GM18502 (cell line): Measurements from ENCODE around the gene CFAP91.
"Not testable (repeated sequence)": the region's sequence is repeated elsewhere in the genome, so short reads cannot be mapped to it uniquely, and the experiment has no call there.

ENCODE experiments used
- ATAC-seq: cut with Tn5 transposase; IDR thresholded peaks from one replicate; pipeline ENCODE4 v1.9.1; 2021; ENCODE audit warnings: mild to moderate bottlenecking; ENCODE audit not compliant: unreplicated experiment, poor library complexity

Gene CFAP91

GRCh38 chr3:119676771-119677640 lies 25.8 kb upstream of the CFAP91 start, which contains the start of gene COX17:
COX17 (minus strand) TSS chr3:119677406; CDS start chr3:119677310, 96 bp downstream.
- peak; percentile 89 for ATAC-seq

- ATAC-seq: peak; percentile 2
Observed at GRCh38 chr3:119677641-119677934, 25.2 kb upstream of the CFAP91 start.

GRCh38 chr3:119678209-119678608 lies 24.6 kb upstream of the CFAP91 start:
- not testable (repeated sequence) for ATAC-seq

- ATAC-seq: no peak
Observed at GRCh38 chr3:119679874-119680273, 22.9 kb upstream of the CFAP91 start.

- peak; percentile 29 for ATAC-seq
Observed at GRCh38 chr3:119681279-119681678, 21.5 kb upstream of the CFAP91 start.

- ATAC-seq: no peak
Observed at GRCh38 chr3:119683421-119683820, 19.4 kb upstream of the CFAP91 start.

- ATAC-seq: no peak
Observed at GRCh38 chr3:119690043-119690656, 12.7 kb upstream of the CFAP91 start.

GRCh38 chr3:119695480-119695879 lies 7.3 kb upstream of the CFAP91 start:
- no peak for ATAC-seq

GRCh38 chr3:119697394-119697793 lies 5.4 kb upstream of the CFAP91 start:
- peak; percentile 71 for ATAC-seq

- peak; percentile 37 for ATAC-seq
Observed at GRCh38 chr3:119700269-119700919, 2.4 kb upstream of the CFAP91 start.

- ATAC-seq: peak; percentile 11
Observed at GRCh38 chr3:119700920-119701734, 1.7 kb upstream of the CFAP91 start.

- no peak for ATAC-seq
Observed at GRCh38 chr3:119703820-119704531, 1.2 kb downstream of the CFAP91 start.

GRCh38 chr3:119715105-119715504 lies 12.3 kb downstream of the CFAP91 start:
- ATAC-seq: no peak

GRCh38 chr3:119716998-119717397 lies 14.2 kb downstream of the CFAP91 start:
- ATAC-seq: no peak

GRCh38 chr3:119717520-119717919 lies 14.7 kb downstream of the CFAP91 start:
- ATAC-seq: no peak

GRCh38 chr3:119723022-119723421 lies 20.2 kb downstream of the CFAP91 start:
- ATAC-seq: no peak

GRCh38 chr3:119726909-119727308 lies 24.1 kb downstream of the CFAP91 start:
- ATAC-seq: no peak

- no peak for ATAC-seq
Observed at GRCh38 chr3:119729996-119730395, 27.2 kb downstream of the CFAP91 start.

- no peak for ATAC-seq
Observed at GRCh38 chr3:119731560-119732343, 28.9 kb downstream of the CFAP91 start.
